Stimulated activated CD8-positive, alpha-beta memory T cell treated with anti-CD3 and anti-CD28 coated beads, Interleukin-2, amount 100 ng/mL, for 1 hour (primary cell): ENCODE data around the gene EML5.
"Not testable (repeated sequence)": the region's sequence is repeated elsewhere in the genome, so short reads cannot be mapped to it uniquely, and the experiment has no call there.

Experiments
- DNase-seq, 2 donors: peaks; one replicate each; pipeline ENCODE4 v3.0.0-alpha.2; 2020; ENCODE audit warnings: low read depth in 2 of 2

Gene EML5

GRCh38 chr14:88802596-88802995, 9.8 kb upstream of the EML5 start:
- no peak for DNase-seq

DNA sequence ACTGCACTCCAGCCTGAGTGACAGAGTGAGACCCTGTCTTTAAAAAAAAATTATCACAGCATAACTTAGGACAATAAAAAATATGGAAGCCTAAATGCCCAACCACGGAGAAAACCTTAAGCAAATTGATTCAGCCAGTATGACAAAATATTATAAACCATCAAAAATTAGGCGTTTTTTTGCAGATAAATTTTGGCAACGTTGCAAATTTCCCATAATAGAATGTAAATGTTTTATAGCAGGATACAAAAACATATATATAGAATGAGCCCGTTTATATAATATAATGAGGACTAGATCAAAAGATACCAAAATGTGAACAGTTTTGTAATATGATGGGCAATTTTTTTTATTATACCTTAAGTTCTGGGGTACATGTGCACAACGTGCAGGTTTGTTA, 6.8 kb upstream of the EML5 start:
- no peak for DNase-seq

- no peak for DNase-seq
Measured at GRCh38 chr14:88798156-88798555, 5.4 kb upstream of the EML5 start.

- no peak for DNase-seq
Measured at GRCh38 chr14:88793259-88793625, 489 bp upstream of the EML5 start.

DNA sequence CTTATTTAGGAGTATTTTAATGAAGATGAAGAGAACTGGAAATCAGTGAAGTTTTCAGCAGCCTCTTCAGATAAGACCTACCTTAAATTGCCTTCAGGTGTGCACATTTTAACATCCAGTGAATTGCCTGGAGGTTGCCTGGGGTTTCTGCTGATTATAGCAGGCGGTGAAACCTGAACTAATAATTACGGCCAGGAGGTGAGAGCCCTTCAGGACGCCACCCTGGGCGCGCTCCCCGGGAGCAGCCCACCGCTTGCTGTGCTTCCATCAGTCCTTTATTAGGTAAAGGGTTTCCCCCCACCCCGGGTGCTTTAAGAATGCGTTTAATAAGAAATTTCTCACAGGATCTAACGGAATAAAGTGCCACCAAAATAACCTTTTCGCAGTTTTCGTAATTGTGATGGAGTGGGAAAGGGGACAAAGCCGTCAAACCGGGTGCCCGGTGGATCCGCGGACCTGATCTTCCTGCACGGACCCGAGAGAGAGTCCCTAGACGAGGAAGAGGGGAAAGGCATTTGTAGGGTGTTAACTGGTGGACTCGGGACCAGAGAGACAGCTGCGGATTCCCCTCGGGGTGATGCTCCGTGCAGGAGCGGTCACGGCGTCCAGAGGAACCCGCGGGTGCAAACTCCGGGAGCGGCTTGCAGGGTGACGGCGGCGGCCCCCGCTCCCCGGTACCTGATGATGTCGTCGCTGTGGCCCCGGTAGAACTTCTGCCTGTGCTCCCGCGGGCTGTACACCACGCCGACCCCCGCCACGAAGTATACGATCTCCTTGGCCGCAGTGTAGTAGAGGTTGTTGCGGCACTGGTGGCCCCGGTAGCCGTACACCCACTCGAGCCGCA, 902 bp downstream of the EML5 start:
- no peak for DNase-seq

DNA sequence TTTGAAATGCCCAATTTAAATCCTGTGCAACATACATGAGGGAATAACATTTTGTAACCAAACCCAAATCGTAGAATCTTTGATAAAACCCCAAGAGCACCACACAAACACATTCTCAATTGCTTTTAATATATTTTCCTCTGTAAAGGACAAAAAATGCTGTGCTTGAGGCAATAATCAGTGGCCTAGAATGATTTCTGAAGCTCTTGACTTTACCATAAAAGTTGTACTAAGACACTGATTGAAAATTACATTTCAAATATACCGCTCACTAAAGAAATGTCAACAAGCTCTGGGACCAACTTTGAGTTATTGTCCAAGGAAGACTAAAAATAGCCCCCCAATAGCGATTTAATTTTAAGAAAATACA, 1.5 kb downstream of the EML5 start:
- no peak for DNase-seq

- no peak for DNase-seq
Measured at GRCh38 chr14:88790501-88791251, 2.1 kb downstream of the EML5 start.

GRCh38 chr14:88789573-88789972, 3.2 kb downstream of the EML5 start:
- DNase-seq = not testable (repeated sequence)

DNA sequence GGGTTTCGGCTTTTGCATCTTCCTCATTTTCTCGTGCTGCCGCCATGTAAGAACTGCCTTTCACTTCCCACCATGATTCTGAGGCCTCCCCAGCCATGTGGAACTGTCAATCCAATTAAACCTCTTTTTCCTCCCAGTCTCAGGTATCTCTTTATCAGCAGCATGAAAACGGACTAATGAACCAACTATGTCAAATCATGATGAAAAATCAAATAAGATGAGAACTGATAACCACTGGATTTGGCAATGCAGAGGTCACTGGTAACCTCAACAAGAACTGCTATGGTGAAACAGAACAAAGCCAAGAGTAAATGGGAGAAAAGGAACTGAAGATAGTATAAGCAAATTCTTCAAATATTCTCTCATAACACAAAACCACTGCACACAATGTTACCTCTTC, 6.0 kb downstream of the EML5 start:
- no peak for DNase-seq

- DNase-seq = no peak
Measured at GRCh38 chr14:88785911-88786310, 6.8 kb downstream of the EML5 start.

GRCh38 chr14:88775532-88775931, 17.2 kb downstream of the EML5 start:
- no peak for DNase-seq

DNA sequence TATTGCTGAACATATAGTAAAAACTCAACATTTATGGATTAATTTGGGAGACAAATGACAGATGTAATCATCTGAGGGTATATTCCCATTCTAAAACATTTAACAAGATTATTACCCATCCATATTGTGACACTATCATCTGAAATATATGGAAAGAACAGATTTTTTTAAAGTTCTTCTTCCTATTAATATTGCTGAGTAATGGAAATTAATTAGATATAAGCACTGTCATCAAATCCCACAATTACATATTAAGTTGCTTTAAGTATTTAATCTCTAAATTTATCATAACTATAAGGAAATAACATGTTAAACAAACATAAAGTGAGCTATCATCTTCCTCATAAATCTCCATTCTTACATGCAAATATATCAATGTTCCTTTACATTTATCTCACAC, 22.0 kb downstream of the EML5 start:
- DNase-seq = no peak

- no peak for DNase-seq
Measured at GRCh38 chr14:88765130-88765529, 27.6 kb downstream of the EML5 start.

- no peak for DNase-seq
Measured at GRCh38 chr14:88753873-88754272, 38.9 kb downstream of the EML5 start.

DNA sequence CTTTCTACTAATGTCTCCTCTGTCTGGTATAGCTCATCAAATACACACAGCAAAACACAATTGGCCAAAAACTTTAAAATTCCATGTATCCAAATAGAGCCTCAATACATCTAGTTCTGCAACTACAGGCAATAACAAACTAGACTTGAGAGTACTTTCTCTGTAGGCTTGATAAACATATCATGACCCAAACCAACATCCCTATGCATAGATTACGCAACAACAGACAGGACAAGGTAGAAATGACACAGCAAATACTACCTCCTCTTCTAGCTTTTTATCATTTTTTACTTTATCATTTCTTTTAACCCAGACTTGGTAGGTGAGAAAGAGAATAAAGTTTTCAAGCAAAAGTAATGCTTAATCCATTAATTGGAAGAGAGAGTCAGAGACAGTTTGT, 41.8 kb downstream of the EML5 start:
- no peak for DNase-seq

DNA sequence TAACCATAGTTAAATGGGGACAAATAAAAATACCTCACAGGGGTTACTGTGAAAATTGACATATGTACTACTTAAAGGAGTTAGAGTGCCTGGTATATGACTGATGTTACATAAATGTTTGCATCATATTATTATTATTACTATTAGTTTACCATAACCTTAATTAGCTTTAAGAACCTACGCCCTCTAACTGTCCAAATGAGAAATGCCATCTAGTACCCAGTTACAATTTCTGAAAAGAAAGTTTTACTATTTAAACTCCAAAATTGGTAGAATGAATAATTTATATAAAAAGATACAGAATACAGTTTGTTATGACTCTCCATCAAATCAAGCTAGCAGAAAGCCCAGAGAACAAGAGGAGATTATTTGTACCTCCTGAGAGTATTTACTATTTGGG, 42.3 kb downstream of the EML5 start:
- no peak for DNase-seq

- no peak for DNase-seq
Measured at GRCh38 chr14:88749139-88749538, 43.6 kb downstream of the EML5 start.

- DNase-seq = no peak
Measured at GRCh38 chr14:88748288-88748687, 44.5 kb downstream of the EML5 start.

DNA sequence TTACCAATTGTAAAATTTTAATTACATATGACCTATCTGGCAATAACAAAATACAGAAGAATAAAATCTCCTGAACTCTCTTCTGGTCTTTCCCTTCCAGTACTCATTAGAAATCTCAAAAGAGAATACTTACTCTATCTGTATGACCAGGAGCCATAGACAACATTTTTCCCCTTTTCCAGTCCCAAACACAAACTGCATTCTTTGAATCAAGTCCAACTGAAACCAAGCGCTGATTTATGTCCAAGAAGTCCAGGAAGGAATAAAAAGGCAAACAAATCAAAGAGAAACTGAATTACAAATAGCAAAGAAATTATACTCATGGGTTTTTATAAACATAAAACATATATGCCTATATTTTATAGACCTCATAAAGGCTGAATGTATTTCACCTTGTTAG, 46.7 kb downstream of the EML5 start:
- DNase-seq = no peak

DNA sequence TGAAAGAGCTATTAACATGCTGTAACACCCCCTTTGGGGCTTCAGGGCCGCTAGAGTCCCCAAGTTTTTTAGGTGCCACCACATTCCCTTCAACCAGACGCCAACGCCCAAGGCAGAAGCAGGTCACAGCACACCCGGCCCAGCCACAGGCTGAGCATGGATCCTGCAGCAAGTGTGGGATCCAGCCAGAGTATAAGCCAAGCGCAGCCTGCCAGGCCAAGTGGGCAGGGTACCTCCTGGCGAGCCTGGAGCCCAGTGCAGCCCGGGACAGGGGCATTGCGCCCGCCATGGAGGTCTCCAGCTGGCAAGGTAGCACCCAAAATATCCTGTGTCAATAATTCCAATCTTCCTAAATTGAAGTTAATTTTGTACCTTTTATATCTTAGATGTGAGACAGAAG, 55.5 kb downstream of the EML5 start:
- no peak for DNase-seq

DNA sequence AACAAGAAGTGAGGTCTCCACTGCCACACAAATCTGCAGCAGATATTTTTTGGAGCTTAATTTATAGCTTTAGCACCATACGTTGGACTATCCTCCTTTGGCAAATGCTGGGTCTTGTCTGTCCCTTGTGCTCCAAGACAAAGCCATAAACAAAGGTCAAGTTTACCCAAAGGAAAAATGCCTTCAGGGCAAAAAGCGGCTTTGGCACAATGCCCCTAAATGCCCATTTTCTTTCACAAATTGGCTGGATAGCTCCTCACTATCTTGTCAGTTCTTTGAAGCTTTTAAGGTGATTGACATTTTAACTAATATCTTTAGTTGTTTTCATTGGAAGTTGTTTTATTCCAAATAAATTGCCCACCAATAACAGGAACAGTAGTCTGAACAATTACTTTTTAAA, 59.6 kb downstream of the EML5 start:
- no peak for DNase-seq

- no peak for DNase-seq
Measured at GRCh38 chr14:88729159-88729558, 63.6 kb downstream of the EML5 start.

- no peak for DNase-seq
Measured at GRCh38 chr14:88727057-88727456, 65.7 kb downstream of the EML5 start.
